GM10266 (cell line): ENCODE data around the gene PPP3CA.

ENCODE experiments used
- DNase-seq: peaks from one replicate; pipeline ENCODE4 v3.0.0; 2012; ENCODE audit errors: extremely low spot score
- CTCF ChIP-seq: IDR thresholded peaks from 2 replicates; pipeline ENCODE4 v1.5.1; 2012; ENCODE audit warnings: mild to moderate bottlenecking, low read depth; ENCODE audit not compliant: control insufficient read depth, insufficient read depth; ENCODE audit errors: missing control alignments

PPP3CA gene

DNA sequence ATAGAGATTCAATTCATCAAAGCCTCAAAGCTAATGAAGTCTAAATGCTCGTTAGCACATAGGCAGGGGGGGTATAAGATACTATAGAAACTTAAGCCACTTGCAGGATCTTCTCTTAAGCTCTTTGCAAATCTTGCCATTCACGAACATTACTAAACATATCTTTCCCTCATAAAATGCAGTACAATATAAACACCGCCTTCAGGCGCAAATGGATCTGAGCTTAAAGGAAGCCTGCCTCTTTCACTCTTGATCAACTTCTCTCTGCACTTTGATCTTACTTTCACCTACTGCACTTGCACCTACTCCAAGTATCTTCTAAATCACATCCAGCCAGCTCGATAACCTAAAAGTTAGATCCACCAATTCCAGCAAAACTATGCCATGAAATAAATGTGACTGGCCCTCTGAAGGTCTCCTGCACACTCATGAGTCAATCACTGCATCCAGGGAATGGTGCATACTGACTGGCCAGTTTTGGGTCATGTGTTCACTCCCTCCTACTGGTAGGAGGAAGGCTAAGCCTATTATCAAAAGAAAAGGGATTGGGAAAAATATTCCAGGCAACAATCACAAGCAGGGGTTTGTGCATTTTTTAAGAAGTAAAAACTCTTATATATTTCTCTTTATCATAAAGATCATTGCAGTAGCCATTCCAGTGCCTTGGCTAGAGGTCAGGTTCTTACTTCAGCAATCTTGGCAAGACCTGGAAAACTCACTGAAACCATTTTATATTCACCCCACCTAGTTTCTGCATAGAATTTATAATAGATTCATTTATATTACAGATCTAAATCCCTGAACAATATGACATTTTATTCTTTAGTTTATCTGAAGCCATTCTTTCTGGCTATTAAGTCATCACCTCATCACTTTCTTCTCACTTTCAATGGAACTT, 222.0 kb downstream of the PPP3CA start:
- TF ChIP-seq CTCF, result no peak
- no peak for DNase-seq

DNA sequence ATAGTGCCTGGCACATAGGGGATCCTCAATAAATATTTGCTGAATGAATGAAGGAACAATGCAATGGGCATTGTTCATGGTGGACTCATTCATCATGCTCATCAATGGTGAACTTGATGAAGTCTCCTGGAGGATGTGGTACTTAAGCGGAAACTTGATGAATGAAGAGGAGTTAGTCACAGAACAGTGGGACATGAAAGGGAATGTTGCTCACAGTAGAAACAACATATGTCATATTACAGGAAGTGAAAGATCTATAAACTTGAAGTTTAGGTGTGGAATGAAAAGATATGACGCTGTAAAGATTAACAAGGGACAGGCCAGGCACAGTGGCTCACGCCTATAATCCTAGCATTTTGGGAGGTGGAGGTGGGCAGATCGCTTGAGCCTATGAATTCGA, 224.1 kb downstream of the PPP3CA start:
- TF ChIP-seq CTCF, result no peak
- no peak for DNase-seq

GRCh38 chr4:101122019-101122418, 225.3 kb downstream of the PPP3CA start:
- no peak for DNase-seq
- TF ChIP-seq CTCF, result no peak

DNA sequence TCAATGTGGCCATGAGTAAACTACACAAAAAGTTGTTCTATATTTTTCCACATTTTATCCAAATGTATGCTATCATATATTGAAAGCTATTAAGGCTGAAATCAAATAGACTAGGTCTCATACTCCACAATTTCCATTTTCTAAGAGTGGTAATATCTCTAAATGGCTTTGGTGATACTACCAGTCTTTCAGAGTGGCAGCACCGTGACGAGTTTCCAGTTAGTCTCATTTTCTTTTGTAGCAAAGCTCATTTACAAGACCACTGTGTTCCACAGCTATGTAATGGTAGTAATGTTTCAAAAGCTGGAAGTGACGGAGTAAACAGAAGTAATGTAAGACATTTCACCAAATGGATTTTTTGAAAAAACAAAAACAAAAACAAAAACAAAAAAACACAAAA, 228.2 kb downstream of the PPP3CA start:
- DNase-seq, result no peak
- no peak for TF ChIP-seq CTCF

GRCh38 chr4:101118617-101119016, 228.7 kb downstream of the PPP3CA start:
- no peak for DNase-seq
- TF ChIP-seq CTCF, result no peak

- TF ChIP-seq CTCF, result no peak
- DNase-seq, result no peak
These were observed 231.4 kb downstream of the PPP3CA start for GRCh38 chr4:101115887-101116286.

- no peak for DNase-seq
- no peak for TF ChIP-seq CTCF
These were observed 232.4 kb downstream of the PPP3CA start for GRCh38 chr4:101114936-101115372.
